Non-pigmented ciliary epithelial cell (primary cell): ENCODE data around the gene P2RX2.

Experiments used
- DNase-seq: peaks from one replicate; pipeline ENCODE4 v3.0.0-alpha.2; 2010; ENCODE audit warnings: low read depth

P2RX2 gene

DNA sequence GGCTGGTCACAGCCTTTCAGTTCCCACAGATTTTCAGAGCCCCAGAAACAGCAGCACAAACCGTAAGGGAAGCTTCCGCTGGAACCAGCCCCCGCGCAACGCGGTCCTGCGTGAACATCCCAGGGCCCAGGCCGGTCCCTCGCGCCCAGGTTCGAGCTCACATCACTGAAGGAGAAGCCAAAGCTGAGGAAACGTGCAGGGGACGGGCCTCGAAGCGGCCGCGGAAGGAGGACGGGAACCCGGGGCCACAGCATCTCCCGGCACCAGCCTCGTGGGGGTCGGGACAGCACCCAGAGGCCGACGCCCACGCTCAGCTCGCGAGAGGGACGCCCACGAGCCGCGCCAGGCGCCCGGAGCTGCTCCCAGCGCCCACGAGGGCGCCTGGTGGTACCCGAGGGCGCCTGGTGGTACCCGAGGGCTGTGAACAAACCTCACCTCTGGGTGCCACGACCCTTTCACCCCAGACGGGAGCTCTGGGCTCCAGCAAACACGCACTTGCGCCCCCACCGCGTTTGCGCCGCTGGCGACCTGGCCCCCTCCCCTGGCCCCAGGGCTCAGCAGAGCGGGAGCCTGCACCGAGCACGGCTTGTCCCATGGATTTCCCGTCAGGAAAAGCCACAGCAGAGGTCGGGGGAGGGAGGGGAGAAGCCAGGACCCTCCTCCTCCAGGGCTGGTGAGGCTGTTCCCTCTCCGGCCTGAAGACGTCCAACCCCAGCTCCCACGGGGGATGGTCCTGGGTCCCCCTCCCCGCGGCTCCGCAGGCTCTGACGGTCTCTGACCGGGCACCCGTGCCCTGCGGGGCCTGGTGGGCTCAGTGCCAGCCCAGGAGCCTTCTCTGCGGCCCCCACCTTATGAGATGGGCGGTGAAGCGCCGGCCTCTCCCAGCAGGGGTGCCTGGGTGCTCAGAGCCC, 15.1 kb upstream of the P2RX2 start:
- DNase-seq = no peak

- no peak for DNase-seq
Measured at GRCh38 chr12:132604151-132604618, 14.4 kb upstream of the P2RX2 start.

DNA sequence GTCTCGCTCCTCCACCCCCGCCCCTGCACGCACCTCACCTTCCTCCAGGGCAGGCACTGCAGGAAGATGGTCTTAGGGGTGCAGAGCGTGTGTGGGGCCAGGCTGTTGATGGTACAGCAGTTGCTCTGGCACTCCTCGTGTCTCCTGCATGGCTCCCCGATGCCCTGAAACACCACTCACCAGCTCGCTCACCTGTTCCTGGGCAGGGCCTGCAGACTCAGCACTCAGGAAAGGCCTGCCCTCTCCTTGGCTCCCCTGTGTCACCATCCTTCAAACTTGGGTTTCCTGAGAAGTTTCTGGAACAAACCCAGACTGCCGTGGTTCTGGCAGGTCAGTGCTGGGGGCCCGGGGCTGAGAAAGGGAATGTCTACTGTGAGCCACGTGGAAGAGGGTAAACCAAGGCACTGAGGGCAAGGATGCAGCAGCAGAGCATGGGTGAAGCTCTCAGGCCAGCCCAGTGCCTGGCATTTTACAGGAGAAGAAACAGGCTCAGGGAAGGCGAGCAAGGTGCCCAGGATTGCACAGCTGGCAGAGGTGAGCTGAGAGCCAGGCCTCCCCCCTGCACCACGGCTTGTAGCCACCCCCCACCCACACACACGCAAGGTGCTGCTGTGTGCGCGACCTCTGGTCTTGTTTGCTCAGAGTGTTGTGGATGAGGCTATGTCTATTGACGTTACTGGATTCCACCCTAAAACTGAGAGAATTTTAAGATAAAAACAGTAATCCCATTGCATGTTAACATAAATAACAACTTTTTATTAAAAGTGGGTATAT, 13.7 kb upstream of the P2RX2 start:
- no peak for DNase-seq

GRCh38 chr12:132605892-132606291, 12.7 kb upstream of the P2RX2 start:
- no peak for DNase-seq

- no peak for DNase-seq
Measured at GRCh38 chr12:132606466-132606865, 12.1 kb upstream of the P2RX2 start.

DNA sequence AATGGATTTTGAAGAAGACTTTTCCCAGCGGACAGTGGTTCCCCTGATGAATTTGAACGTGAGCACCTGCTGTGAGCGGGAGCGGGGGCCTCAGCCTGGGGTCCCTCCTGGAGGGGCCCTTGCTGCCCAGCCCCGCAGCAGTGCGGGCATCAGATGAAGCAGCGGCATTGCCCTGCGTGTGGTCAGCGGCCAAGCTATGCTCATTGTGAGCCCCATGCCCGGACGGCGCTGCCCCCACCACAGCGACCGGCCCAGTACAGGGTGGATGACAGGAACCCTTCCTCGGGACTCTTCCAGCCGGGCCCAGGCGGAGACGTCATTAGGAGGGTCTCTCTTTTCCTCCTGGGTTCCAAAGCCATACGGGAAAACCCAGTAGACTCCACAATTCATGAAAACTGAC, 11.6 kb upstream of the P2RX2 start:
- no peak for DNase-seq

GRCh38 chr12:132608231-132609171, 10.1 kb upstream of the P2RX2 start:
- DNase-seq = no peak

DNA sequence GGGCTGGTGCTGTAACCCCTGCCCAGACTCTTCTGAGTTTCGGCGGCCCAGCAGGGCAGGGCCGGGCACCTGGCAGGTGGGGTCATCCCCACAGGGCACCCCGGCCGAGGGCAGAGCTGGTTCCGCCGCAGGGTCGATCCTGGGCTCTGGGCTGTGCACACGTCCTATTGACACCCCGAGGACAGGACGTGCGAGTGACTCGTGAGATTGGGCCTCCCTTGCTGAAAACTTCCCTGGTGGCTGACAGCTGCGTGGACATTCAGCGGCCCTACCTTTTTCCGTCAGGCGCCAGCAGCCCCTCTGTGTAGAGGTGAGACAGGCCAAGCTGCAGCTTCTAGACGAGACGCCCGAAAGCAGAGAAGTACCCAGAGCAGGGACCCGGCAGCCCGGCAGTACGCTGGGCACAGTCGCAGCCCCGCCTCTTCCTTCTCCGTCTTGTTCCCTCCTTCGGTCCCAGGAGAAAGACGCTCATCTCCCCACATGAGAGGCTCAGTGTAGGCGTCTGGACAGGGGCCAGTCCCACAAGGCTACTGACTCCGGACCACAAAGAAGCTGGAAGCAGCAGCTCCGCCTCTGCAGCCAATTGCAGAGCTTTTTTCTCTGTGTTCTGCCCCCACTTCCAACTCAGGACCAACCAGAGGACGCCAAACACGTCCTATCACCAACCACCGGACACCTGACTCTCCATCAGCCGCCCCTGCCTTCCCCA, 8.4 kb upstream of the P2RX2 start, which contains the start of gene LRCOL1:
TSS of gene LRCOL1 (minus strand) at position 532 of the 709 bp plus-strand sequence. CDS start 4,331 bp downstream, outside the sequence.
- DNase-seq = peak; percentile 76

DNA sequence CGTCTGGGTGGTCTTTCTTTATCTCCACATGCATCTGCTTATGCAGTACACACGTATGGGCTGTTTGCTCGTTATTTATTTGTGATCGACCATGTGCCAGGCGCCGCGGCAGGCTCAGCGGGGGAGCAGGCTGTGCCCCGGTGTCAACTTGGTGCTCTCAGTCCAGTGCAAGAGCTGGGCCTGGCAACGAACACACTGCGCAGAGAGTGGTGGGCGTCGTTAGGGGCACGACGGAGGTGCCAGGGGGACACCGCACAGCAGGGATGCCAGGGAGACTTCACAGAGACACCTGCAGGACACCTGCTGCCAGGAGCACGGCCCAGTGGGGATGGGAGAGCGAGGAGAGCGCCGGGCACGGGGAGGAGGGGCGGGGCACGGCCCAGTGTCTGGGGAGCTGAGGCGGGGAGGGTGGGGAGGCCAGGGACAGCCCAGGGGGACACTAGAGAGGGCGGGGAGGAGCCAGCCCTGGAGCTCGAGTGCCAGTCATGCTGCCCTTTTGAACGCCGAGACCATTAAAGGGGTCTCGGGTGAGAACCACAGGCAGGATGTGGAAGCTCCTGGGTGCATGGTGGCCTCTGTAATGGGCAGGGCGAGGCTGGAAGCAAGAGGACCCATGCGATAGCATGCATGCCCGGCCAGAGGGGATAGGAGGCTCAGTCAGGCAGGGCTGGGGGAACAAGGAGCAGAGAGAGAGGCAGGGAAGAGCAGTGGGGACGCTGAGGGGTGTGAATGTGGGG, 7.5 kb upstream of the P2RX2 start:
- DNase-seq = no peak

GRCh38 chr12:132611620-132612019, 7.0 kb upstream of the P2RX2 start:
- DNase-seq = no peak

GRCh38 chr12:132614029-132614428, 4.5 kb upstream of the P2RX2 start:
- no peak for DNase-seq

DNA sequence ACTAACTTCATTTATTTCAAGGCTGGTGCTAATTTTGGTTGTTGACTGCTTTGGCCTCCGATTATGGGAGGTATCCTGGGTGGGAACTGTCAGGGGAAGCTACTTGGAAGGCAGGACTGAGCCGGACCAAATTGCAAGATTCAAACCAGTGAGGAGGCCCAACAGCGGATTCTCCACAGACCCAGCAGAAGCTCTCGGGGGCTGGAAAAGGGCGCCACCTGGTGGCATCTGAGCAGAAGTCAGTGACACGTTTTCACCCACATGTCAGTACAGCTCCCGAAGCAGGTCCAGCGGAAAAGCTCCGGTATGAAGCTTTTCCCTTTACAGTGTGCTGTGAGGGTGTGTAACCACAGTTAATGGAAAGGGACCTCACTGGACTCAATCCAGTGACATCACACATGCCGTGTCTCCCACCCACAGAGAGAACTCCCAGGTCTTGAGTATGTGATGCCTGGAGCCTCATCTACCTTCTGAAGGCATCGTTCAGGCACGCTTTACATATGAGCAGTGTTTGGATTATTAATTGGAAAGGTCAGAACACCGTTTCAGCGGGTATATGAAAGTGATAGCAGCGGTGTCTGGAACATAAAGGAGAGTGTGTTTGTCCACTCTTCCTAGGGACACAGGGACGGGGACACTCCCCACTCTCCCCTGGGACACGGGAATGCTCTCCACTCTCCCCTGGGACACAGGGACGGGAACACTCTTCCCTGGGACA, 3.6 kb upstream of the P2RX2 start:
- peak; percentile 45 for DNase-seq

DNA sequence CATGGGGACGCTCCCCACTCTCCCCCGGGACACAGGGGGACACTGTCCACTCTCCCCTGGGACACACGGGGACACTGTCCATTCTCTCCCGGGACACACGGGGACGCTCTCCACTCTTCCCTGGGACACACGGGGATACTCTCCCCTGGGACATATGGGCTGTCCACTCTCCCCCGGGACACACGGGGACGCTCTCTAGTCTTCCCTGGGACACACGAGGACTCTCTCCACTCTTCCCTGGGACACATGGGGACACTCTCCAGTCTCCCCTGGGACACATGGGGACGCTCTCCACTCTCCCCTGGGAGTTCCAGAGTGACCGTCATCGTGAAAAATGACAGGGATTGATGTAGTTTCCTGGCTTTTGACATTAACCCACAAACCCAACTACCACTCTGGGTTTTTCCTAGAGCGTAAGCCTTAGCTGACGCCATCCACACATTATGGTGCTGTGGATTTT, 3.0 kb upstream of the P2RX2 start:
- DNase-seq = no peak

GRCh38 chr12:132617135-132617701, 1.4 kb upstream of the P2RX2 start:
- DNase-seq = no peak

DNA sequence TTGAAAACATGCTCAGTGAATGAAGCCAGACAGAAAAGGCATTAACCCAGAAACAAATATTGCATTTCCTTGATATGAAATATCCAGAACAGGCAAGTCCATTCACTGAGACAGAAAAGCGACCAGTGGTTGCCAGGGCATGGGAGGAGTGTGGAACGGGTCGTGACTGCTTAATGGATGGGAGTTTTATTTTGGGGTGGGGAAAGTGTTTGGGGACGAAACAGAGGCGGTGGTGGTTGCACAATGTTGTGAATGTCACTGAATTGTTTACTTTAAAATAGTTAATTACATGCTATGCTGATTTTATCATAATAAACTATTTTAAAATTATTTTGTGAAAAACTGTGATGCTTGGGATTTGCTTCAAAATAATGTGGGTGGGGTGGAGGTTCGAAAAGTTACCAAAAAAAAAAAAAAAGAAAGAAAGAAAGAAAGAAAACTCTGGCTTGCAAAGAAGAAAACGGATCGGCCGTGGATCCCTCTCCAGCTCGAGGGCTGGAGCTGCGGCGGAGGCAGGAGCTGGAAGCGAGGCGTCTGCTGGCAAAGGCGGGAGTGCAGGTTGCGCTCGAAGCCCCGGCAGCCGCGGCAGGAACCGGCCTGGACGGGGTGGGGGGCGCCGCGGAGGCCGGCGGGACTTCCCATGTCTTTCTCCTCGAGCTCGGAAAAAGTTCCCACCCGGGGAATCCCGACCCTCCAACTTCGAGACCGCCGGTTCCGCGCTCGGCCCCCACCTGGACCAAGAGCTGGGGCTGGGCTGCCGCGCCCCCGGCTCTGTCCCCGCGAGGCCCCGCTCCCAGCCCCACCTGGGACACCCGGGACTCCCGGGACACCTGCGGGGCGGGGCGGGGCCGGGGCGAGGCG, 524 bp upstream of the P2RX2 start:
- DNase-seq = no peak

- DNase-seq = no peak
Measured at GRCh38 chr12:132619071-132619385, 452 bp downstream of the P2RX2 start.

DNA sequence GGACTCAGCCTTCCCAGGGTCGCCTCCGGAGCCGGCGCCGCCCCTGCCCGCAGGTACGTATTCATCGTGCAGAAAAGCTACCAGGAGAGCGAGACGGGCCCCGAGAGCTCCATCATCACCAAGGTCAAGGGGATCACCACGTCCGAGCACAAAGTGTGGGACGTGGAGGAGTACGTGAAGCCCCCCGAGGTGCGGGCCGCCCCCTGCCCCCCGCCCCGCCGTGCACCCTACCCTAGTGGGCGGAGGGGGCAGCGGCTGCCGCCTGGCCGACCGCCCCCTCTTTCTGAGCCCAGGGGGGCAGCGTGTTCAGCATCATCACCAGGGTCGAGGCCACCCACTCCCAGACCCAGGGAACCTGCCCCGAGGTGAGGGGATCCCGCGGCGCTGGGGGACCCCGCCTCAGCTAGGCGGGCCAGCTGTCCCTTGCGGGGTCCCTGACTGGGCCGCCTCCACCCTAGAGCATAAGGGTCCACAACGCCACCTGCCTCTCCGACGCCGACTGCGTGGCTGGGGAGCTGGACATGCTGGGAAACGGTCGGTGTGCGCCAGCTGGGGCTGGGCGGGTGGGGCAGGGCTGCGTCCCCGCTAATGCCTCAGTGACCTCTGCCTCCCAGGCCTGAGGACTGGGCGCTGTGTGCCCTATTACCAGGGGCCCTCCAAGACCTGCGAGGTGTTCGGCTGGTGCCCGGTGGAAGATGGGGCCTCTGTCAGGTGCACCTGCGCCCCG, 973 bp downstream of the P2RX2 start:
- DNase-seq = no peak
